IMR-90 (cell line): Measurements from ENCODE around the gene ASPN. TPM values are rescaled to one million over a fixed set of nuclear protein-coding genes. Genes with fewer than 3 reads are reported as not detected.

Experiments
- ATAC-seq: fragments of 200-7000 bp; cut with Tn5 transposase; 2 replicates; pipeline ENCODE4 v1.9.1; 2020; ENCODE audit warnings: low read depth, mild to moderate bottlenecking, moderate library complexity
- BruUV-seq: library from RNA; stranded (reverse); fragments of 400-500 nt; replicated peaks from 2 replicates; lab custom pipeline; 2021; lab: Mats Ljungman, UMichigan
- CTCF ChIA-PET: fragments of 300-600 bp; formaldehyde crosslinking; extraction: SDS; loops from one replicate; lab custom pipeline; 2021; ENCODE audit warnings: antibody characterized with exemption; lab: Yijun Ruan, JAX
- POLR2A ChIA-PET: fragments of 300-600 bp; sonication (Branson Sonifier 250); formaldehyde crosslinking; loops from one replicate; lab custom pipeline; 2022; ENCODE audit warnings: antibody characterized with exemption; ENCODE audit not compliant: unreplicated experiment; lab: Charles Lee
- DNase-seq: peaks from one replicate; pipeline ENCODE4 v3.0.0; 2013
- H2AFZ ChIP-seq: replicated peaks from 2 replicates; pipeline ENCODE3; 2013; ENCODE audit warnings: low read length, mild to moderate bottlenecking; ENCODE audit not compliant: poor library complexity
- H2AK5ac ChIP-seq: 2 replicates; pipeline ENCODE4 v1.6.1; 2013; ENCODE audit warnings: low read depth, low read length, inconsistent platforms
- H2AK9ac ChIP-seq: replicated peaks from 2 replicates; pipeline ENCODE3; 2013; ENCODE audit warnings: mild to moderate bottlenecking, low read depth, low read length, moderate library complexity; ENCODE audit not compliant: poor library complexity
- H2BK120ac ChIP-seq: 2 replicates; pipeline ENCODE4 v1.6.1; 2013; ENCODE audit warnings: low read depth, low read length, inconsistent platforms
- H2BK15ac ChIP-seq: 3 replicates; pipeline ENCODE4 v1.6.1; 2013; ENCODE audit warnings: low read depth, low read length, inconsistent platforms
- H2BK20ac ChIP-seq: 2 replicates; pipeline ENCODE4 v1.6.1; 2013; ENCODE audit warnings: low read depth, mild to moderate bottlenecking, inconsistent platforms, low read length, moderate library complexity
- H2BK5ac ChIP-seq: 2 replicates; pipeline ENCODE4 v1.6.1; 2013; ENCODE audit warnings: mild to moderate bottlenecking, low read depth, low read length, inconsistent platforms; ENCODE audit not compliant: poor library complexity, severe bottlenecking
- H3K14ac ChIP-seq: replicated peaks from 2 replicates; pipeline ENCODE4 v1.6.1; 2013; ENCODE audit warnings: low read depth, low read length, inconsistent platforms
- H3K18ac ChIP-seq: 2 replicates; pipeline ENCODE4 v1.6.1; 2013; ENCODE audit warnings: low read depth, low read length, control low read depth
- H3K23ac ChIP-seq: 2 replicates; pipeline ENCODE4 v1.6.1; 2013; ENCODE audit warnings: low read depth, low read length, inconsistent platforms
- H3K27ac ChIP-seq: 2 replicates; pipeline ENCODE4 v1.5.1; 2013; ENCODE audit warnings: mild to moderate bottlenecking, control low read depth, low read length; ENCODE audit not compliant: insufficient read depth
- H3K27me3 ChIP-seq: 2 replicates; pipeline ENCODE4 v1.6.1; 2013; ENCODE audit warnings: low read length; ENCODE audit not compliant: control insufficient read depth, insufficient read depth
- H3K36me3 ChIP-seq: 2 replicates; pipeline ENCODE4 v1.6.1; 2013; ENCODE audit warnings: low read length, mixed read lengths; ENCODE audit not compliant: control insufficient read depth, insufficient read depth
- H3K4ac ChIP-seq: 2 replicates; pipeline ENCODE4 v1.6.1; 2013; ENCODE audit warnings: low read depth, low read length, inconsistent platforms
- H3K4me1 ChIP-seq: 2 replicates; pipeline ENCODE4 v1.6.1; 2013; ENCODE audit warnings: low read length, mixed read lengths; ENCODE audit not compliant: control insufficient read depth, insufficient read depth
- H3K4me2 ChIP-seq: 2 replicates; pipeline ENCODE4 v1.6.1; 2013; ENCODE audit warnings: low read depth, mild to moderate bottlenecking, control low read depth, low read length, moderate library complexity
- H3K4me3 ChIP-seq: 2 replicates; pipeline ENCODE4 v1.5.1; 2013; ENCODE audit warnings: low read depth, mild to moderate bottlenecking, control low read depth, low read length, moderate library complexity; ENCODE audit not compliant: insufficient read depth
- H3K56ac ChIP-seq: 2 replicates; pipeline ENCODE4 v1.6.1; 2013; ENCODE audit warnings: low read length, inconsistent platforms; ENCODE audit not compliant: insufficient read depth; ENCODE audit errors: extremely low read depth
- H3K79me1 ChIP-seq, 2 experiments: 2 replicates each; pipeline ENCODE4 v1.6.1; 2013; ENCODE audit warnings: low read length in 2 of 2, inconsistent platforms in 1 of 2, low read depth in 1 of 2
- H3K9ac ChIP-seq: 2 replicates; pipeline ENCODE4 v1.6.1; 2013; ENCODE audit warnings: low read depth, low read length, control low read depth
- H3K9me1 ChIP-seq: 2 replicates; pipeline ENCODE4 v1.6.1; 2013; ENCODE audit warnings: low read length, inconsistent platforms; ENCODE audit not compliant: insufficient read depth
- H3K9me3 ChIP-seq: 2 replicates; pipeline ENCODE4 v1.6.1; 2013; ENCODE audit warnings: low read length; ENCODE audit not compliant: control insufficient read depth, insufficient read depth
- H4K20me1 ChIP-seq: 2 replicates; pipeline ENCODE4 v1.6.1; 2013; ENCODE audit warnings: low read length, inconsistent platforms; ENCODE audit not compliant: insufficient read depth
- H4K5ac ChIP-seq: 2 replicates; pipeline ENCODE4 v1.6.1; 2013; ENCODE audit warnings: mild to moderate bottlenecking, low read depth, low read length, control low read depth
- H4K8ac ChIP-seq, 2 experiments: 2 replicates each; pipeline ENCODE4 v1.6.1; 2013; ENCODE audit warnings: low read depth in 2 of 2, low read length in 2 of 2, control low read depth in 1 of 2, inconsistent platforms in 1 of 2
- H4K91ac ChIP-seq: 2 replicates; pipeline ENCODE4 v1.6.1; 2013; ENCODE audit warnings: low read depth, low read length, inconsistent platforms; ENCODE audit not compliant: insufficient read depth
- BHLHE40 ChIP-seq: fragments of 150-350 bp; IDR thresholded peaks from 2 replicates; pipeline ENCODE4 v1.6.1; 2016; ENCODE audit warnings: mild to moderate bottlenecking, low read depth, low read length
- FOS ChIP-seq: fragments of 150-350 bp; IDR thresholded peaks from 2 replicates; pipeline ENCODE4 v1.6.1; 2016; ENCODE audit warnings: low read depth, low read length
- NFE2L2 ChIP-seq: fragments of 150-350 bp; IDR thresholded peaks from 2 replicates; pipeline ENCODE4 v1.6.1; 2016; ENCODE audit warnings: low read depth, mild to moderate bottlenecking, low read length
- RAD21 ChIP-seq: IDR thresholded peaks from 2 replicates; pipeline ENCODE4 v1.6.1; 2012; ENCODE audit warnings: low read length, improper control_type of control experiment
- RCOR1 ChIP-seq: IDR thresholded peaks from 2 replicates; pipeline ENCODE4 v1.6.1; 2012; ENCODE audit warnings: mild to moderate bottlenecking, low read length, improper control_type of control experiment; ENCODE audit not compliant: insufficient replicate concordance
- RFX5 ChIP-seq: IDR thresholded peaks from 2 replicates; pipeline ENCODE4 v1.8.0; 2012; ENCODE audit warnings: low read depth, mild to moderate bottlenecking, low read length, moderate library complexity
- SMC3 ChIP-seq: fragments of 150-350 bp; IDR thresholded peaks from 2 replicates; pipeline ENCODE4 v1.6.1; 2016; ENCODE audit warnings: low read depth, mild to moderate bottlenecking, antibody characterized with exemption, low read length, moderate library complexity
- WGBS, 2 experiments: methylation state at CpG; one replicate each; pipeline versions ENCODE4 v1.1.5 to v1.1.7; 2013; ENCODE audit warnings: missing lambda C conversion rate in 2 of 2; ENCODE audit not compliant: insufficient read length in 1 of 2; ENCODE audit errors: extremely low coverage in 2 of 2; 5-methylcytosine and 5-hydroxymethylcytosine counted together
- dilution Hi-C: fragments of 300-500 bp; cut with HindIII; formaldehyde crosslinking; loops from one replicate; pipeline ENCODE4 v1.14.3; 2018; ENCODE audit warnings: low sequenced_read_pairs; ENCODE audit not compliant: unreplicated experiment
- in situ Hi-C: fragments of 300-500 bp; cut with MboI; formaldehyde crosslinking; loops from 3 replicates; pipeline ENCODE4 v1.14.3; 2019; ENCODE audit warnings: low sequenced_read_pairs, inconsistent platforms, mixed read lengths
- intact Hi-C: fragments of 100-400 bp; cut with micrococcal nuclease; formaldehyde crosslinking; loops from 2 replicates; pipeline ENCODE4 v1.10.0; 2022
- polyA plus RNA-seq, 3 experiments: library from polyadenylated mRNA; depleted of rRNA; stranded (reverse); fragments of >200 nt; gene quantifications; 2 replicates each; pipeline ENCODE4 v1.2.3, GENCODE V29; 2012; ENCODE audit warnings: low replicate concordance in 1 of 3
- total RNA-seq: library from RNA; depleted of rRNA; stranded (reverse); fragments of >200 nt; gene quantifications from 2 replicates; pipeline ENCODE4 v1.2.3, GENCODE V29; 2012

Gene ASPN
- total and polyA plus RNA-seq, 2 of the 4 experiments (the other 2 are of a cell fraction): under 0.01 to 0.09 TPM

GRCh38 chr9:92408747-92409478, 73.4 kb downstream of the ASPN start:
- H2BK15ac ChIP-seq: no peak overlapping the region
- H3K27me3 ChIP-seq: no peaks in the 10 kb centered on the region
- no peak overlapping the region for H3K18ac ChIP-seq
- WGBS, 2 experiments: no CpG with 5 or more reads among the region's 2 CpGs
- no peak overlapping the region for H2AK5ac ChIP-seq
- 0 out of 4 replicates have a peak, but pooled peaks cover 0 to 4% of the 10 kb centered on the region in 2 experiments for H3K79me1 ChIP-seq
- no peak overlapping the region for H3K4me3 ChIP-seq
- no peak overlapping the region for H2AK9ac ChIP-seq
- H3K9me3 ChIP-seq: no peaks in the 10 kb centered on the region
- dilution Hi-C loops (no loop called here), intact Hi-C loops (no loop called here), in situ Hi-C loops (no loop called here)
- no peak overlapping the region for H3K4ac ChIP-seq
- CTCF ChIA-PET: interaction anchor here (1.2 kb wide), 1 partner anchor 9 kb away, joined by 3 read pairs; no protein-coding TSS in a partner anchor
- no peak overlapping the region for H2AFZ ChIP-seq
- no peaks in the 10 kb centered on the region for H4K20me1 ChIP-seq
- no peak overlapping the region for H3K23ac ChIP-seq
- H3K9me1 ChIP-seq: peaks cover 8% of the 10 kb centered on the region; the same call in 1 of the 2 replicates
- POLR2A ChIA-PET: no interaction called here
- no peaks in the 10 kb centered on the region for H3K36me3 ChIP-seq
- H4K5ac ChIP-seq: no peak overlapping the region
- H2BK120ac ChIP-seq: no peak overlapping the region
- H3K4me2 ChIP-seq: no peak overlapping the region
- TF ChIP-seq SMC3 (no peak), RCOR1 (no peak), RFX5 (no peak), NFE2L2 (no peak), RAD21 (no peak), BHLHE40 (no peak), FOS (no peak)
- no peak overlapping the region for H3K14ac ChIP-seq
- no peak for ATAC-seq
- H4K91ac ChIP-seq: no peak overlapping the region
- no peak overlapping the region for H3K9ac ChIP-seq
- BruUV-seq: no TSS peak
- H3K56ac ChIP-seq: no peak overlapping the region
- H2BK5ac ChIP-seq: no peak overlapping the region
- no peak overlapping the region for H3K27ac ChIP-seq
- no peak overlapping the region for H2BK20ac ChIP-seq
- peaks cover 8% of the 10 kb centered on the region; the same call in 1 of the 2 replicates for H3K4me1 ChIP-seq
- no peak for DNase-seq
- no peak overlapping the region for H4K8ac ChIP-seq
